Mucosa of rectum (tissue), 2 donors: Measurements from ENCODE around the gene ZNF891.

Experiments
- H3K27ac ChIP-seq, 2 donors: one replicate each; pipeline ENCODE4 v1.7.0; 2013; ENCODE audit warnings: inconsistent platforms in 2 of 2, low read depth in 2 of 2, low read length in 2 of 2
- H3K27me3 ChIP-seq, 2 donors: one replicate each; pipeline ENCODE4 v1.7.0; 2013; ENCODE audit warnings: low read length in 2 of 2; ENCODE audit not compliant: control insufficient read depth in 2 of 2, insufficient read depth in 2 of 2
- H3K36me3 ChIP-seq, 2 donors: one replicate each; pipeline ENCODE4 v1.7.0; 2013; ENCODE audit warnings: low read length in 2 of 2; ENCODE audit not compliant: control insufficient read depth in 2 of 2, insufficient read depth in 2 of 2
- H3K4me1 ChIP-seq, 2 donors: one replicate each; pipeline ENCODE4 v1.7.0; 2013; ENCODE audit warnings: low read length in 2 of 2, mild to moderate bottlenecking in 1 of 2; ENCODE audit not compliant: control insufficient read depth in 2 of 2, insufficient read depth in 2 of 2
- H3K4me3 ChIP-seq, 2 donors: one replicate each; pipeline ENCODE4 v1.7.0; 2013; ENCODE audit warnings: low read length in 2 of 2
- H3K9ac ChIP-seq, 2 donors: one replicate each; pipeline ENCODE4 v1.7.0; 2013; ENCODE audit warnings: low read length in 2 of 2, low read depth in 1 of 2, mild to moderate bottlenecking in 1 of 2
- H3K9me3 ChIP-seq, 2 donors: one replicate each; pipeline ENCODE4 v1.7.0; 2013; ENCODE audit warnings: low read length in 2 of 2; ENCODE audit not compliant: control insufficient read depth in 2 of 2
- donor health status: healthy.
- donor health status: Normal muscosa, but diverticular disease.

The ZNF891 gene

DNA sequence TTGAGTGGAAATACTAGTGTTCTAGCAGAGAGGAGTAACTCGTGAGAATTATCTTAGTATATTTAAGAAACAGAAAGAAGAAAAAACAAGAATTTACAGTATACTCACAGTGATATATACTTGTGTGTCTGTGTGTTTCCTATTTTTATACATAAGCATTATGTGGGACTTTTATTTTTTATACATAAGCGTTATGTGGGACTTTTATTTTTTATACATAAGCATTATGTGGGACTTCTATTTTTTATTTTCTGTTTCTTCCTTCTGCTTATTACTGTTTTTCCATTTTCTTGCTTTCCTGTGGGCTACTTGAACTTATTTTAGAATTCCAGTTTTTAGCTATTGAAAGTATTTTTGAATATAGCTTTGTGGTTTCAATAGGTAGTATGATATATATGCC, 56.2 kb downstream of the ZNF891 start:
- Histone ChIP-seq H3K4me3 (no peak overlapping the region), H3K36me3 (no peaks in the 10 kb centered on the region), H3K27me3 (no peaks in the 10 kb centered on the region), H3K9ac (no peak overlapping the region), H3K27ac (no peak overlapping the region), H3K9me3 (peaks cover 20 to 36% of the 10 kb centered on the region in 2 donors), H3K4me1 (no peaks in the 10 kb centered on the region)

DNA sequence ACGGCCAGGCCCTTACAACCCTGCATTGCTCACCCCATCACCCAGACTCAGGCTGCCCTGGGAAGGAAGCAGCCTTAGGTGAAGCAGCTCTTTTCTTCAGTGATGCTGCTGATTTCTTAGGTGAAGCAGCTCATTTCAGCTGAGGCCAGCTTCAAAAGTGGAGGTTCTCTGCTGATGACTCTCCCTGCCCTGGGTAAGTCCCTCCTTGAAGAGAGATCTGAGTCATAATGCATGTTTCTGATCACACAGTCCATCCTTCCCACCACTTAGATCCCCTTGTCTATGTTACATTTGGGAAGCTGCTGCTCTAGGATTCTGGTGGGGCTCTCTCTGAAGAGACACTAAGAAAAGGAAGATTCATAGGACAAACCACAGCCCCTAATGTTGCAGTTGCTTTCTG, 66.5 kb downstream of the ZNF891 start:
- Histone ChIP-seq H3K27me3 (no peaks in the 10 kb centered on the region), H3K27ac (no peak overlapping the region), H3K36me3 (peaks cover 0 to 2% of the 10 kb centered on the region in 2 donors), H3K9me3 (peaks cover 79 to 82% of the 10 kb centered on the region in 2 donors), H3K4me1 (no peaks in the 10 kb centered on the region), H3K9ac (no peak overlapping the region), H3K4me3 (peak overlapping the region in 1 of 2 donors; percentile 42)

GRCh38 chr12:133061954-133062353, 68.1 kb downstream of the ZNF891 start:
- H3K4me3 ChIP-seq = peak overlapping the region in 1 of 2 donors; percentile 2
- H3K9me3 ChIP-seq = peaks cover 83 to 87% of the 10 kb centered on the region in 2 donors
- no peaks in the 10 kb centered on the region for H3K4me1 ChIP-seq
- H3K9ac ChIP-seq = no peak overlapping the region
- H3K27ac ChIP-seq = no peak overlapping the region
- no peaks in the 10 kb centered on the region for H3K27me3 ChIP-seq
- peaks cover 6 to 12% of the 10 kb centered on the region in 2 donors for H3K36me3 ChIP-seq

- Histone ChIP-seq H3K4me1 (no peaks in the 10 kb centered on the region), H3K27me3 (no peaks in the 10 kb centered on the region), H3K4me3 (peak overlapping the region; percentile 34 to 45), H3K27ac (no peak overlapping the region), H3K9ac (no peak overlapping the region), H3K36me3 (peaks cover 20 to 24% of the 10 kb centered on the region in 2 donors), H3K9me3 (peaks cover 77% of the 10 kb centered on the region in 2 donors)
These were observed 71.6 kb downstream of the ZNF891 start for GRCh38 chr12:133058203-133059113.

DNA sequence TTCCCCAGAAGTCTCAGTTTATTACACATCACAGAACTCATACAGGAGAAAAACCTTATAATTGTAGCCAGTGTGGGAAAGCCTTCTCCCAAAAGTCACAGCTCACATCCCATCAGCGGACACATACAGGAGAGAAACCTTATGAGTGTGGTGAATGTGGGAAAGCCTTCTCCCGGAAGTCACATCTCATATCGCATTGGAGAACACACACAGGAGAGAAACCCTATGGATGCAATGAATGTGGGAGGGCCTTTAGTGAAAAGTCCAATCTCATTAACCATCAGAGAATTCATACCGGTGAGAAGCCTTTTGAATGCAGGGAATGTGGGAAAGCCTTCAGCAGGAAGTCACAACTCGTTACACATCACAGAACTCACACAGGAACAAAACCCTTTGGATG, 72.6 kb downstream of the ZNF891 start:
- H3K36me3 ChIP-seq = peaks cover 30 to 34% of the 10 kb centered on the region in 2 donors
- H3K9ac ChIP-seq = no peak overlapping the region
- H3K9me3 ChIP-seq = peaks cover 77% of the 10 kb centered on the region in 2 donors

More for the DNA sequence above, 72.6 kb downstream of the ZNF891 start:
- Histone ChIP-seq H3K4me1 (no peaks in the 10 kb centered on the region), H3K27ac (no peak overlapping the region), H3K27me3 (no peaks in the 10 kb centered on the region), H3K4me3 (peak overlapping the region in 1 of 2 donors; percentile 23)
